Neuron (in vitro differentiated cells): Measurements from ENCODE around the gene KEL.
"Not testable (repeated sequence)": the region's sequence is repeated elsewhere in the genome, so short reads cannot be mapped to it uniquely, and the experiment has no call there.

ENCODE experiments used
- H2AFZ ChIP-seq: one replicate; pipeline ENCODE4 v1.6.1; 2013; ENCODE audit warnings: low read depth, mild to moderate bottlenecking, inconsistent platforms, low read length, moderate library complexity
- H3K27me3 ChIP-seq: one replicate; pipeline ENCODE4 v1.6.1; 2013; ENCODE audit warnings: low read length; ENCODE audit not compliant: insufficient read depth
- H3K36me3 ChIP-seq: one replicate; pipeline ENCODE4 v1.6.1; 2013; ENCODE audit warnings: low read length; ENCODE audit not compliant: insufficient read depth
- H3K4me1 ChIP-seq: one replicate; pipeline ENCODE4 v1.6.1; 2013; ENCODE audit warnings: low read length; ENCODE audit not compliant: insufficient read depth
- H3K4me3 ChIP-seq: 2 replicates; pipeline ENCODE4 v1.5.1; 2013; ENCODE audit warnings: mild to moderate bottlenecking, low read length, moderate library complexity
- H3K9me3 ChIP-seq: one replicate; pipeline ENCODE4 v1.6.1; 2013; ENCODE audit warnings: low read length

Gene KEL

DNA sequence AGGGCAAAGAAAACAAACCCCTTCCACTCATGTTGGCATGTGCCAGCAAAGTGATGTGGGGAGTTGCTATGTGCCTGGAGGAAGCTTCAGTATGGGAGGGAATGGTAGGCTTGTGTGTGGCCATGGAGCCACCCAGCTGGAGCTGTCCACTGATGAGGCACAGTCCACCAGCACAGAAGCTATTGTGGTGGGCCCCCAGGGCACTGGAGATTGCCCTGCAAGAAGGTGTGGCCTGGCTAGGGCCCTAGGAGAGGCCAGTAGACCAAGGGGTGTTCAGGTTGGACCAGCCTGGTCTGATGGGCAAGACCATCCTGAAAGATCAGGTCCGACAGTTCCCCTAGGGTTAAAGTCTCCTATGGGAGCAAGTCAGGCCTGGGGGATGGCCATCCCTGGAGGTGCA is 22.1 kb upstream of the KEL start:
- no peaks in the 10 kb centered on the region for H3K9me3 ChIP-seq
- no peak overlapping the region for H3K4me3 ChIP-seq
- H3K4me1 ChIP-seq = no peaks in the 10 kb centered on the region
- H3K36me3 ChIP-seq = no peaks in the 10 kb centered on the region
- H2AFZ ChIP-seq = no peak overlapping the region
- H3K27me3 ChIP-seq = no peaks in the 10 kb centered on the region

- Histone ChIP-seq H3K36me3 (no peaks in the 10 kb centered on the region), H2AFZ (no peak overlapping the region), H3K27me3 (no peaks in the 10 kb centered on the region), H3K4me3 (no peak overlapping the region), H3K9me3 (no peaks in the 10 kb centered on the region), H3K4me1 (no peaks in the 10 kb centered on the region)
Measured at GRCh38 chr7:142983825-142984224, 21.7 kb upstream of the KEL start.

GRCh38 chr7:142978402-142978801 is 16.2 kb upstream of the KEL start:
- not testable (repeated sequence) for H3K36me3 ChIP-seq, H3K9me3 ChIP-seq, H2AFZ ChIP-seq, H3K4me3 ChIP-seq, H3K4me1 ChIP-seq, H3K27me3 ChIP-seq

DNA sequence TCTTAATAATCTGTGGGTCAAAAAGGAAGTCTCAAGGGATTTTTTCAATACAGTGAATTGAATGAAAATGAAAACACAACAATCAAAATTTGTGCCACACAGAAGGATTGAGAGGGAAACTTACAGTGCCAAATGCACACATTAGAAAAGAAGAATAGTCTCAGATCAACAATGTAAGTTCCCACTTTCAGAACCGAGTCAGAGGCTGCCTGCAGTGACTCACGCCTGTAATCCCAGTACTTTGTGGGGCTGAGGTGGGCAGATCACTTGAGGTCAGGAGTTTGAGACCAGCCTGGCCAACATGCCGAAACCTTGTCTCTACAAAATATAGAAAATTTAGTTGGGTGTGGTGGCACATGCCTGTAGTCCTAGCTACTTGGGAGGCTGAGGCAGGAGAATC is 12.5 kb upstream of the KEL start:
- no peaks in the 10 kb centered on the region for H3K27me3 ChIP-seq
- no peak overlapping the region for H3K4me3 ChIP-seq

DNA sequence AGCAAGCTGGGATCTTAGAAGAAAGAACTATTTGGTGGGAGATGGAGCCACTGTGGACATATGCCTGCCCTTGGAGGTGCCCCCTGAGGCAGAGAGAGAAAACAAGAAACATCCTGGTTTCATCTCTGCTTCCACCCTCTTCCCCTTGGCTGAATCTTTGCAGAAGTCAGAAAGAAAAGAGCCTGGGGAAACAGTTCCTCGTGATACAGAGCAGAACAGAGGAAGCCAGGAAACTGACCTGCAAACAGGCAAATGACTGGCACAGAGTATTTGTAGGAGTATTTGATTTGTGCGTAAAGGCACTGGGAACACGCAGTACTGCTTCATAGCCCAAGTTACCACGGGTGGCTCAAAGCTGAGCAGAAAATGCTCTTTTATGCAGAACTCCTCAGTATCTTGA is 7.0 kb upstream of the KEL start:
- Histone ChIP-seq H3K9me3 (no peaks in the 10 kb centered on the region), H2AFZ (no peak overlapping the region), H3K36me3 (no peaks in the 10 kb centered on the region), H3K27me3 (no peaks in the 10 kb centered on the region), H3K4me1 (no peaks in the 10 kb centered on the region), H3K4me3 (no peak overlapping the region)

More for the DNA sequence above, 12.5 kb upstream of the KEL start:
- no peaks in the 10 kb centered on the region for H3K9me3 ChIP-seq
- no peaks in the 10 kb centered on the region for H3K4me1 ChIP-seq
- H3K36me3 ChIP-seq = no peaks in the 10 kb centered on the region
- H2AFZ ChIP-seq = no peak overlapping the region

DNA sequence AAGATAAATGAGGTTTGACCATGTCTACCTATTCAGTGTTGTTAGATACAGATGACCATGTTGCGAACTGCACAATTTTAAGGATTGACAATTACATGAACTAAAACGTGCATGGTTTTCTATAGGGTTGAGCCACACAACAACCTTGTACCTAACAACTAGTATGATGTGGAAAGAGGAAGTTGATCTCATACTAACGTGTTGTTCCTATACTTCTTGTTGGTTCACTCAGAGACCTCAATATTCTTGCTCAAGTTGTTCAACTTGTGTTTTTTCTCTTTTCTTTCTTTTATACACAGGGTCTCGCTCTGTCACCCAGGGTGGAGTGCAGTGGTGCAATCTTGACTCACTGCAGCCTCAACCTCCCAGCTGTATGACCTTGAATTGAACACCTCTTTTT is 6.1 kb upstream of the KEL start:
- Histone ChIP-seq H3K9me3 (no peaks in the 10 kb centered on the region), H3K4me3 (no peak overlapping the region)

DNA sequence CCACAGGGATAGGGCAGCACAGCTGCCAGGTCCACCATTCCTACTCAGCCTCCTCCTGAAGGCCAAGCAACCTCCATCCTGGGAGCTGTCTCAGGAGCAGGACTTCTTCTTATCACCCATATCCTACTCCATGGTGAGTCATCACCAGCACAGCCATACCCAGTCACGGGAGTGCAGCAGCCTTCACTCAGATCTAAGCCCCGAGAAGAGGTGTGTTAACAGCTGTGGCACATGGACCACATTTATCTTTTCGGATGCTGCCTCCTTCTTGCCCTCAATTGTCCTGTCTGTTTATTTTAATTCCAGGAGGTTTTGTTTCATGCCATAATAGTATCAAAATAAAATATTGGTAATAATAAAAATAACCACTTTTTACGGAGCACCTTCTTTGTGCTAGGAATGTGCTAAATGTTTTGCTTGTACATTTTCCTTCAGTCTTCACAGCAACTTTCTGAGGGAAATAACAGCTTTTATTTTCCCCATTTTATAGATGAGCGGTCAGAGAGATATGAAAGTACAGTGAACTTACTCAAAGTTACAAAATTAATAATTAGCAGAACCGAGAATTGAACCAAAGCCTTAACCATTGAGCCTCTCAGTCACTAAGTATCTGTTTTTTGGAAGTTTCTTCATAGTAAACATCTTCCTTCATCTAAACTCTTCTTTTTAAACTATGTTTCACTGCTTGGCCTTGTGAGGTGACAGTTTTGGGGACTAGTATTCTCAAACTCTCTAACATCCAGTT is 2.5 kb upstream of the KEL start:
- Histone ChIP-seq H2AFZ (no peak overlapping the region), H3K4me3 (no peak overlapping the region), H3K9me3 (no peaks in the 10 kb centered on the region), H3K4me1 (peaks cover 4% of the 10 kb centered on the region), H3K36me3 (no peaks in the 10 kb centered on the region), H3K27me3 (no peaks in the 10 kb centered on the region)

More for the DNA sequence above, 6.1 kb upstream of the KEL start:
- H2AFZ ChIP-seq = no peak overlapping the region
- H3K27me3 ChIP-seq = no peaks in the 10 kb centered on the region
- no peaks in the 10 kb centered on the region for H3K4me1 ChIP-seq
- H3K36me3 ChIP-seq = no peaks in the 10 kb centered on the region

- no peaks in the 10 kb centered on the region for H3K9me3 ChIP-seq
- no peaks in the 10 kb centered on the region for H3K27me3 ChIP-seq
- no peaks in the 10 kb centered on the region for H3K36me3 ChIP-seq
- H3K4me1 ChIP-seq = peaks cover 4% of the 10 kb centered on the region
- no peak overlapping the region for H2AFZ ChIP-seq
- H3K4me3 ChIP-seq = no peak overlapping the region
Measured at GRCh38 chr7:142963993-142964392, 1.8 kb upstream of the KEL start.

- Histone ChIP-seq H3K4me1 (peaks cover 4% of the 10 kb centered on the region), H3K4me3 (no peak overlapping the region), H3K27me3 (no peaks in the 10 kb centered on the region), H3K9me3 (no peaks in the 10 kb centered on the region), H2AFZ (no peak overlapping the region), H3K36me3 (no peaks in the 10 kb centered on the region)
Measured at GRCh38 chr7:142962991-142963390, 828 bp upstream of the KEL start.

GRCh38 chr7:142961595-142961972 is 579 bp downstream of the KEL start:
- no peaks in the 10 kb centered on the region for H3K36me3 ChIP-seq
- H3K4me3 ChIP-seq = no peak overlapping the region
- no peaks in the 10 kb centered on the region for H3K9me3 ChIP-seq
- H2AFZ ChIP-seq = no peak overlapping the region
- H3K4me1 ChIP-seq = peaks cover 4% of the 10 kb centered on the region
- no peaks in the 10 kb centered on the region for H3K27me3 ChIP-seq

GRCh38 chr7:142960955-142961512 is 1.1 kb downstream of the KEL start:
- H3K36me3 ChIP-seq = no peaks in the 10 kb centered on the region
- no peaks in the 10 kb centered on the region for H3K9me3 ChIP-seq
- H3K27me3 ChIP-seq = no peaks in the 10 kb centered on the region
- H2AFZ ChIP-seq = no peak overlapping the region
- no peak overlapping the region for H3K4me3 ChIP-seq
- peaks cover 4% of the 10 kb centered on the region for H3K4me1 ChIP-seq

GRCh38 chr7:142959202-142959601 is 3.0 kb downstream of the KEL start:
- H2AFZ ChIP-seq = no peak overlapping the region
- no peak overlapping the region for H3K4me3 ChIP-seq
- no peaks in the 10 kb centered on the region for H3K36me3 ChIP-seq
- H3K4me1 ChIP-seq = peaks cover 4% of the 10 kb centered on the region
- H3K9me3 ChIP-seq = no peaks in the 10 kb centered on the region
- H3K27me3 ChIP-seq = no peaks in the 10 kb centered on the region

DNA sequence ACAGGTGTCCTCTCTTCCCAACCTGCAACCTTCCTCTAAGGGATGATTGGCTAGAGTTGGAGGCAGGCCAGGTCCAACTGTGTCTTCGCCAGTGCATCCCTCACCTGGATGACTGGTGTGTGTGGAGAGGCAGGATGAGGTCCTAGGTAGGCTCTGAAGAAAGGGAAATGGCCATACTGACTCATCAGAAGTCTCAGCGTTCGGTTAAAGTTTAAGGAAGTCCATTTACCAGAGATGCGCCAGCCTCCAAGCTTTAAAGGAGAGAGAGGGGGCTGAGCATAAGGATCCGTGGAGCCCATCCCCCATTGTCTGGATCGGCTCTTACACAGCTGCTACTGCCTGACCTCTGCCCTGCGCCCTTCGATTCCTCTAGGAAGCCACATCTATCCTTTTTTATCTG is 4.4 kb downstream of the KEL start:
- Histone ChIP-seq H2AFZ (no peak overlapping the region), H3K4me3 (no peak overlapping the region), H3K36me3 (no peaks in the 10 kb centered on the region), H3K4me1 (no peaks in the 10 kb centered on the region), H3K9me3 (no peaks in the 10 kb centered on the region), H3K27me3 (no peaks in the 10 kb centered on the region)
